HCT116 (cell line): ENCODE measurements around the gene AVPI1.

Source experiments
- ATF3 ChIP-seq: IDR thresholded peaks from 2 replicates; pipeline ENCODE4 v1.6.1; 2012
- CBX3 ChIP-seq: IDR thresholded peaks from 2 replicates; pipeline ENCODE4 v1.6.1; 2012; ENCODE audit warnings: low read depth
- CTCF ChIP-seq, 3 experiments: fragments of 200-600 bp in 1 of 3; sonication (generic) in 1 of 3; IDR thresholded peaks in 2 of 3; conservative IDR thresholded peaks in 1 of 3; 2 replicates each; pipeline ENCODE4 v1.5.1; 2012 to 2017; ENCODE audit warnings: low read depth in 2 of 3, low read length in 2 of 3, antibody characterized with exemption in 1 of 3, borderline replicate concordance in 1 of 3, control low read depth in 1 of 3, mild to moderate bottlenecking in 1 of 3, mixed read lengths in 1 of 3, mixed run types in 1 of 3, moderate library complexity in 1 of 3; ENCODE audit not compliant: insufficient read depth in 1 of 3
- EZH2 ChIP-seq: fragments of 200-600 bp; sonication (generic); IDR thresholded peaks from 2 replicates; pipeline ENCODE4 v1.6.1; 2017; ENCODE audit warnings: antibody characterized with exemption, mixed run types
- POLR2A ChIP-seq: IDR thresholded peaks from 2 replicates; pipeline ENCODE4 v1.7.0; 2011; ENCODE audit warnings: borderline replicate concordance; ENCODE audit not compliant: insufficient read depth, insufficient read length; ENCODE audit errors: extremely low read depth
- POLR2AphosphoS5 ChIP-seq: IDR thresholded peaks from 2 replicates; pipeline ENCODE4 v1.6.1; 2011; ENCODE audit warnings: mild to moderate bottlenecking, low read depth, low read length, moderate library complexity
- RAD21 ChIP-seq: IDR thresholded peaks from 2 replicates; pipeline ENCODE4 v1.6.1; 2012; ENCODE audit warnings: low read depth, mild to moderate bottlenecking
- REST ChIP-seq: IDR thresholded peaks from 2 replicates; pipeline ENCODE4 v1.6.1; 2012; ENCODE audit warnings: low read depth
- SP1 ChIP-seq: IDR thresholded peaks from 2 replicates; pipeline ENCODE4 v1.6.1; 2012; ENCODE audit warnings: low read depth
- TCF7L2 ChIP-seq: IDR thresholded peaks from 2 replicates; pipeline ENCODE4 v1.7.0; 2011; ENCODE audit warnings: borderline replicate concordance, inconsistent platforms; ENCODE audit not compliant: insufficient read depth, insufficient read length; ENCODE audit errors: extremely low read depth
- YY1 ChIP-seq: IDR thresholded peaks from 2 replicates; pipeline ENCODE4 v1.6.1; 2011; ENCODE audit warnings: low read length, low read depth, moderate library complexity, mild to moderate bottlenecking; ENCODE audit not compliant: insufficient replicate concordance; ENCODE audit errors: extremely low read depth
- ZFX ChIP-seq: fragments of 450-650 bp; IDR thresholded peaks from 2 replicates; pipeline ENCODE4 v1.6.1; 2017
- ZNF274 ChIP-seq: fragments of 200-500 bp; sonication (Bioruptor generic); IDR thresholded peaks from 2 replicates; pipeline ENCODE4 v1.6.1; 2014; ENCODE audit warnings: mild to moderate bottlenecking, low read depth, low read length, inconsistent platforms

GRCh38 chr10:97704341-97704740 lies 17.3 kb upstream of the AVPI1 start:
- no peak for TF ChIP-seq SP1
- no peak for TF ChIP-seq POLR2A
- no peak for TF ChIP-seq CTCF (IDR thresholded peaks at IDR 0.05 in 2 of 3, conservative IDR thresholded peaks at IDR 0.05 in 1 of 3; ENCODE audit: borderline replicate concordance in 1 of 3, insufficient read depth in 1 of 3, low read depth in 2 of 3, low read length in 2 of 3)
- TF ChIP-seq CBX3, result no peak
- TF ChIP-seq ZNF274, result no peak
- no peak for TF ChIP-seq POLR2AphosphoS5
- TF ChIP-seq REST, result no peak
- no peak for TF ChIP-seq RAD21
- TF ChIP-seq ZFX, result no peak
- TF ChIP-seq EZH2, result no peak
- no peak for TF ChIP-seq TCF7L2
- TF ChIP-seq ATF3, result no peak
- no peak for TF ChIP-seq YY1
